RCC 7860 (cell line): Measurements from ENCODE around the gene FRMD7.
"Not testable (repeated sequence)": the region's sequence is repeated elsewhere in the genome, so short reads cannot be mapped to it uniquely, and the experiment has no call there.

Experiments
- DNase-seq: peaks from one replicate; pipeline ENCODE4 v3.0.0-alpha.2; 2015; ENCODE audit warnings: low spot score
- FAIRE-seq: peaks from 2 replicates; lab custom pipeline; 2012; peaks lifted over from hg19 to GRCh38; lab: Jason Lieb, UNC

The FRMD7 gene

GRCh38 chrX:132127743-132128142 is at the start of gene FRMD7:
Gene FRMD7, minus strand, starts transcription at chrX:132128020. Its CDS starts 176 bp downstream, at chrX:132127844.
- DNase-seq (no peak), FAIRE-seq (no peak)

DNA sequence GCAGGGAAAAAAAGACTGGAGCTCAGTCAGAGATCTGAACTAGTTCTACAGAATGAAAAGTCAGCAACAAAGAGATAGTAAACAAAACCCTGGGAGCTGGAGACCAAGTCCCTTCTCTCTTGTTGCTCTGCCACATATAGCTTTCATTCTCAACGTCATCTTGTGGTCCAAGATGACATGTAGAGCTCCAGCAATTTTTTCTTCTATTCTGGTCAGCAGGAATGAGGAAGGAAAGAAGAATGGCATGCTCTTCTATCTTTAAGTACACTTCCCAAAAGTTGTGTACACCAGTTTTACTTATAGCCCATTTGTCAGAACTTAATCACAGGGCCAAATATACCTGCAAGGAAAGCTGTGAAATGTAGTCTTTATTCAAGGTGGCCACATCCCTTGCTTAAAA is 45.8 kb upstream of the FRMD7 start:
- FAIRE-seq (no peak), DNase-seq (no peak)

GRCh38 chrX:132171881-132172280 is 44.1 kb upstream of the FRMD7 start:
- DNase-seq, result no peak
- no peak for FAIRE-seq

- no peak for DNase-seq
- no peak for FAIRE-seq
These were observed 43.7 kb upstream of the FRMD7 start for GRCh38 chrX:132171478-132171877.

DNA sequence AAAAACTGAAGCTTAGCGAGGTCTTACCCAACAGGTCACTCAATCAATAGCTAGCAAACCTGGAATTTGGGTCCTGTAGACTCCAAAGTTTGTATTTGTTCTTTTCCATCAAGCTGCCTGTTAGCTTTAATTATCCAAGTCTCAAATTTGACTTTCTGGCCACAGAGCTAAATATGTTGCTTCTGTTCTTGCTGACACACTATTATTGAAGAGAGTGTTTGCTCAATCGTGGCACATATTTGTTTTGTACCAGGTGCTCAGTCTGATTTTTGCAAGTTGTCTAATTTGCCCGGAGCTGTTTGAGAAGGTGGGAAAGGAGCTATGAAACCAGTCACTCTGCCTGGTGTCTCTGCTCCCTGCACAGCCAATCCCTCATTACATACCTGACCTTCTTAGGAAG is 41.7 kb upstream of the FRMD7 start:
- DNase-seq, result no peak
- no peak for FAIRE-seq

DNA sequence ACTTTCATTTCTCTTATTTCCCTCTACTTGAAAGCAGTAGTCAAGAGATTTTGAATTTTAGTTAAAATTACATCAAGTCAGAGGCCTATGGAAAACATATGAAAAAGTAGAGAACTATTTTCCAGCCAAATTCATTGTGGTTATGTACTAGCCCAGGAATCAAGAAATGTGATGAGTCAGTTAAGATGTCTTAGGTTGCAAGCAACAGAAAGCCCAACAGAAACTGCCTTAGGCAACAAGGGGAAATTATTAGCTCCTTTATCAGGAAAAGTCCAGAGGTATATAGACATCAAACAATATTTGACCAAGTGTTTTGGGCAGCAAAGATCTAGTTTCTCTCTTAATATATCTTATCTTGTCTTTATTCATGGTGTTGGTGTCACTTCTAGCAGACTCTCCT is 37.8 kb upstream of the FRMD7 start:
- DNase-seq, result no peak
- no peak for FAIRE-seq

DNA sequence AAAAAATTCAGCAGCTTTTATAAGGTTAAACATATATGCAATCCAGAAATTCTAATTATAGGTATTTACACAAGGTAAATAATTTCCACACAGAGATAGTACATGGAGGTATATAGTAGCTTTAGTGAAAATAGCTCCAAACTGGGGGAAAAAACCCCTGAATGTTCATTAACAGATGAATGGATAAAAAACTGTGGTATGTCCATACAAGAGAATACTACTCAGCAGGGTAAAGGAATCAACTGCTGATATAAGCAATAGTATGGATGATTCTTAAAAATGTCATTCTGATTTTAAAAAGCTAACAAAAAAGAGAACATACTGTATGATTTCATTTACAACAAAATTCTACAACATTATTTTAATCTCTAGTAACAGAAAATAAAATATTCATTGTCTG is 37.2 kb upstream of the FRMD7 start:
- no peak for DNase-seq
- FAIRE-seq, result no peak

GRCh38 chrX:132163094-132163493 is 35.3 kb upstream of the FRMD7 start:
- not testable (repeated sequence) for DNase-seq, FAIRE-seq

GRCh38 chrX:132153166-132153565 is 25.3 kb upstream of the FRMD7 start:
- no peak for DNase-seq
- no peak for FAIRE-seq

- DNase-seq (no peak), FAIRE-seq (no peak)
These were observed 18.6 kb upstream of the FRMD7 start for GRCh38 chrX:132146456-132146855.

GRCh38 chrX:132144061-132144460 is 16.2 kb upstream of the FRMD7 start:
- FAIRE-seq (no peak), DNase-seq (no peak)

DNA sequence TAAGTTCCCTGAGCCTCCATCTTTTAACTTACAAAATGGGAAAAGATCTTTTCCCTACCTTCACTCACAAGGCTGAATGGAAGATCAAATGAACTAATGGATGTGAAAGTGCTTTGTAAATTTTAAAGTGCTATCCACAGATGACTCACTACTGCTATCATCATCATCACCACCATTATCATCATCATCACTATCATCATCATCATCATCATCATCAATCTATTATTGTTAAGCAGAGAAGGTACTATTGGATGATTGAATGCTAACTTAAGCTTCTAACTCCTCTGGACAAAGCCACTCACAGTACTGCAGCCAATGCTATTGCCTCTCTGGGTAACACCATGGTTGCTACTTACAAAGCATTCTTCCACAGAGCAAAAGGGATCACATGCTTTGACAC is 1.9 kb downstream of the FRMD7 start:
- FAIRE-seq (no peak), DNase-seq (no peak)

DNA sequence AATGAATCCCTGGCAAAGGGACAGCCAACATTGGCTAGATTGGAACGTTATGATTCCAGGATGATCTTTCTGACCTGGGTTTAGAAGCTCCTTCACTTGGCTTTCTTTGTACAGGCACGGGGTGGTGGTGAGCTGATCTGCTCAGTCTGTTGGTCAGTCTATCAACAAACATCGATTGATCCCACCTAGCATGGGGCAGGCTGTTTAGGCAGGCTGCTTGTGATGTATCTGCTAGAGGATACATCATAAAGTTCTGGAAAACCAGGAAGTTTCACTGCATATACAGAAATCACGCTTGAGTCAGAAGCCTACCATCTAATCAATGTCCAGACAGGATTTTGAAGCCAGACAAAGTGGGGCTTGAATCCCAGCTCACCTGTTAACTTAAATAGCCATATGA is 6.9 kb downstream of the FRMD7 start:
- DNase-seq (no peak), FAIRE-seq (no peak)

- DNase-seq (no peak), FAIRE-seq (no peak)
These were observed 7.9 kb downstream of the FRMD7 start for GRCh38 chrX:132119821-132120515.

GRCh38 chrX:132119283-132119682 is 8.5 kb downstream of the FRMD7 start:
- FAIRE-seq (no peak), DNase-seq (no peak)

DNA sequence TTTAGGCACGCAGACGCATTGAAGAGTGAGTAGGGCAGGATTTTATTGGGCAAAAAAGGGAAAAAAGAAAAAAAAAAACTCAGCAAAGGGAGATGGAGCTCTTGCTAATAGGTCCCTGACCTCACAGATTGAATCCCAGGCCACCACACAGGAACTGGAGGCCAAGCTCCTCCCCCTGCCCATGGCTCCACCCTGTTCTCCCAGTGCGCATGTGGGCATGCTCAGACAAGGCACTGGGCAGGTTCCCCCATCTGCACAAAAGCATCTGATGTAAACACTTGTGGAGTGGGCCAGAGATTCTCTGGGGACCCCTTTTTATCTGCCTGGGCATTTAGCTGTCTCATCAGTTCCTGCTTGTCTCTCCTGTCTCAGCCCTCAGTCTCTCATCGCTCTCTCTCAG is 9.5 kb downstream of the FRMD7 start:
- no peak for FAIRE-seq
- no peak for DNase-seq

- no peak for FAIRE-seq
- DNase-seq, result no peak
These were observed 12.0 kb downstream of the FRMD7 start for GRCh38 chrX:132115792-132116191.

DNA sequence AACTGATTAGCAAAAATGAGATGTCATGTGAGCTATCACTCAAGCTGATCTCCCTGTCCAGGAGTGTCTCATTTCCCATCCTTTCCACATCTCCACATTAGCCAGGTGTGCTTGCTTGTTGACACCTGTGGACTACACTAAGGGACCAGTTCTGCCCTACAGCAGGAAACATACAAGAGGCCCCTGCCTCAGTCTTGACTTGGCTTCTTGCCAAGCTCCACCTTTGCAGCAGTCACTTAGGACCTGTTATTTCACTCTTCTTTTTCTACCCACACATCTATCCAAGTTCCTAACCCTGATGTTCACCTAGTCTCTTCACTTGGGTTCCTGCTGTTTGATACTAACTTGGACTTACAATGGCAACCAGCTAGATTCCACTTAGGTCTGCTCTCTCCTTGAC is 13.2 kb downstream of the FRMD7 start:
- FAIRE-seq (no peak), DNase-seq (no peak)

GRCh38 chrX:132107291-132107690 is 20.5 kb downstream of the FRMD7 start:
- DNase-seq (no peak), FAIRE-seq (no peak)

DNA sequence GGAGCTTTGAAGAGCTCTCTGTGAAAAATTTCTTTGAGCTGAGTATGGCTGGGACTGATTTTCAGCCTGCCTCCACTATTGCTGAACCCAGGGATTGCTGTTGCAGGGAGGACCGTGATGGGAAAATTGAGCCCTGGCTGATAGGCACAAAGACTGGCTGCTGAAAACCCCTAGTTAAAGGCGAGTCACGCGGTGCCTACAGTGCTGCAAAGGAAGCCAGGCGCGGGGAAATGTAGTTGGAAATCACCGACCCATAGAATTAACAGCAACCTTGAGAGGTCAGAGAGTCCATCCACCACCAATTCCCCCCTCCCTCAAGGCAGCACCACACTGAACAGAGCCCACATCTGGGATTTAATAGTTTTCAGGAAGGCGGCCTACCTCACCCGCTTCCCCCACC is 26.0 kb downstream of the FRMD7 start:
- no peak for DNase-seq
- FAIRE-seq, result no peak

DNA sequence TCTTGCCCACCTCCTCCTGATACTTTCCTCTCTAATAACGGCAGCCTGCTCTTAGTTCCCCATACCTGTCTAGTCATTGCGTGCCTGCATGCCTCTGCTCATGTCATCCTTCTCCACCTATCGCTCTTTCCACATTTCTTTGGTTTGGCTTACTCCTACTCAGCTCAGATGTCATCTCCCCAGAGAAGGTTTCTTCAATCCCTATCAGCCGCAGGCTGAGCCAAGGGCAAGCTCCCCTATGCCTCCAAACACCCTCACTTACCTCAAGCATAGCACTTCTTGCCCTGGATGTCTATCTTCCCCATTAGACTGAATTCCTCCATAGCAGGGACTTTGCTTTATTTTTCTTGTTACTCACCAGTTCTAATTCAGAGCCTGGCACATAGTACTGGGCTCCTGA is 26.6 kb downstream of the FRMD7 start:
- DNase-seq, result no peak
- no peak for FAIRE-seq

- DNase-seq, FAIRE-seq: not testable (repeated sequence)
These were observed 29.1 kb downstream of the FRMD7 start for GRCh38 chrX:132098704-132099103.

GRCh38 chrX:132094164-132094563 is 33.7 kb downstream of the FRMD7 start:
- no peak for FAIRE-seq
- no peak for DNase-seq
